ENCODE data around the gene CEP44.
"Not testable (repeated sequence)": the region's sequence is repeated elsewhere in the genome, so short reads cannot be mapped to it uniquely, and the experiment has no call there.

CEP44 gene

DNA sequence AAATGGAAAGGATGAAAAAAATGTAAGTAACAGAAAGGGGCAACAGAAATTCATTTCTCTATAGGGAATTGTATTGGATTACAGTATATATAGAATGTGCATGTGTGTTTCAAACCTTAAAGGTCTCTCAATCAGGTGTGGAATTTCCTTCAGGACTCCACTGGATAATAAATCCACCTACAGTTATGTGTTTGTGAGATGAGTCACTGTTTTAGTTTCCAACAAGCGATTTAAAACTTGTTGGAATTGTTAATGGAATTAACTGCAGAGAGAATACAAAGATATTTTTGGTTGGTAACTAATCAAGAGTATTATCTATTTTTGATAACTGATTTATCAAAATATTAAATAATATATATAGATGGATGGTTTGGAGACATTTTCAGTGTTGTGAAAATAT lies 32.8 kb downstream of the CEP44 start:
- in situ Hi-C loops (cut with MboI; ENCODE audit: low pct_unique_long_range_greater_than_20kb, low sequenced_read_pairs) = no loop called here
- DNase-seq = no peak

- in situ Hi-C loops (cut with MboI; ENCODE audit: low pct_unique_long_range_greater_than_20kb, low sequenced_read_pairs) = no loop called here
- no peak for DNase-seq
Observed at GRCh38 chr4:174316954-174317353, 33.2 kb downstream of the CEP44 start.

DNA sequence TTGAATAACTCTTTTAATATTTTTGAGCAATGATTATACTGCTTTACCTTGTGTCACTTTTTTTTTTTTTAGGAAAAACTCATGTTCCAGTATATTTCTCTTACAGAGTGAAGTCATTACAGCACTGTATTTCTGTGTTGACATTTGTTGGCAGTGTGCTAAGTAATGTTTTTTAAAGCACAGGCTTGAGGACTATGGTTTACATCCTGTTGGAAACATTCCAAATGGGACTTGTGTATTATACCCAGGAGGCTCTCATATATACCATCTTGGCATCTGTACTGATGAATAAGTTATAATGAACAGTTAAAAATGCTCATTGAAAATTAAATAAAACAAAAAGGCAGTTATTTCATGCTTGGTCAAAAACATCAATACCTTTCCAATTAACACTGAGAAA lies 33.8 kb downstream of the CEP44 start:
- in situ Hi-C loops (cut with MboI; ENCODE audit: low pct_unique_long_range_greater_than_20kb, low sequenced_read_pairs) = no loop called here
- DNase-seq = no peak

GRCh38 chr4:174318829-174319764 lies 35.4 kb downstream of the CEP44 start:
- DNase-seq = peak; percentile 24
- in situ Hi-C loops (cut with MboI; ENCODE audit: low pct_unique_long_range_greater_than_20kb, low sequenced_read_pairs) = no loop called here

GRCh38 chr4:174320494-174321199 lies 36.9 kb downstream of the CEP44 start:
- in situ Hi-C loops (cut with MboI; ENCODE audit: low pct_unique_long_range_greater_than_20kb, low sequenced_read_pairs) = no loop called here
- peak; percentile 8 for DNase-seq

- in situ Hi-C loops (cut with MboI; ENCODE audit: low pct_unique_long_range_greater_than_20kb, low sequenced_read_pairs) = no loop called here
- DNase-seq = no peak
Observed at GRCh38 chr4:174324236-174324635, 40.5 kb downstream of the CEP44 start.

- no peak for DNase-seq
- in situ Hi-C loops (cut with MboI; ENCODE audit: low pct_unique_long_range_greater_than_20kb, low sequenced_read_pairs) = no loop called here
Observed at GRCh38 chr4:174324725-174325124, 41.0 kb downstream of the CEP44 start.

- in situ Hi-C loops (cut with MboI; ENCODE audit: low pct_unique_long_range_greater_than_20kb, low sequenced_read_pairs) = no loop called here
- DNase-seq = no peak
Observed at GRCh38 chr4:174332741-174333493, 49.2 kb downstream of the CEP44 start.

DNA sequence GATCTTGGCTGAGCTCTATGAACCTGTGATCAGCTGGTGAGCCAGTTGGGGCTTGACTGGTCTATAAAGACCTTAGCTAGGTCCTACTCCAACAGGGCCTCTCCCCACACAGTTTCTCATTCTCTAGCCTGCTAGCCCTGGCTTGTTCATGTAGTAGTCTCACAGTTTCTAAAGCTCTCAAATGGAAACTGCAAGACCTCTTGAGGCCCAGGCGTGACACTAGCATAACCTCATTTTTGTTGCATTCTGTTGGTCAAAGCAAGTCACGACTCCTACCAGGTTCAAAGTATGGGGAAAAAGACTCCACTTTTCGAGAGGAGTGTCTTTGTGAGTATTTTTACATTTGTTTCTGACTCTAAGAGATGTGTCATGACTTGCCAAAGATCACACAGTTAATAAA lies 50.9 kb downstream of the CEP44 start:
- in situ Hi-C loops (cut with MboI; ENCODE audit: low pct_unique_long_range_greater_than_20kb, low sequenced_read_pairs) = no loop called here
- DNase-seq = no peak

DNA sequence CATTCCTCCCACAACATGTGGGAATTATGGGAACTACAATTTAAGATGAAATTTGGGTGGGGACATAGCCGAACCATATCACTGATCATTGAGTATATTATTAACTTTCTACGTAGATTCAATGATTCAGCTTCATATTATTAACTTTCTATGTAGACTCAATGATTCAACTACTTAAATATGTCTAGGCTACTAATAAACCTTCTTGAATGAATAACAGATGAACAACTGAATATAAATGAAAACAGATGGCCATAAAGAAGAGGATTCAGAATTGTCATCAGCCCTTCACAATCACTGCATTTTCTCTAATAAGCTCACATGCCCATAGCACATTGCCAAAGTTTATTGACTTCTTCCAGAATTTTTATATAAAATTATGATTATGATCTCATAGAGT lies 57.0 kb downstream of the CEP44 start:
- in situ Hi-C loops (cut with MboI; ENCODE audit: low pct_unique_long_range_greater_than_20kb, low sequenced_read_pairs) = no loop called here
- DNase-seq = no peak

GRCh38 chr4:174349156-174349555 lies 65.4 kb downstream of the CEP44 start:
- DNase-seq = no peak
- in situ Hi-C loops (cut with MboI; ENCODE audit: low pct_unique_long_range_greater_than_20kb, low sequenced_read_pairs) = no loop called here

DNA sequence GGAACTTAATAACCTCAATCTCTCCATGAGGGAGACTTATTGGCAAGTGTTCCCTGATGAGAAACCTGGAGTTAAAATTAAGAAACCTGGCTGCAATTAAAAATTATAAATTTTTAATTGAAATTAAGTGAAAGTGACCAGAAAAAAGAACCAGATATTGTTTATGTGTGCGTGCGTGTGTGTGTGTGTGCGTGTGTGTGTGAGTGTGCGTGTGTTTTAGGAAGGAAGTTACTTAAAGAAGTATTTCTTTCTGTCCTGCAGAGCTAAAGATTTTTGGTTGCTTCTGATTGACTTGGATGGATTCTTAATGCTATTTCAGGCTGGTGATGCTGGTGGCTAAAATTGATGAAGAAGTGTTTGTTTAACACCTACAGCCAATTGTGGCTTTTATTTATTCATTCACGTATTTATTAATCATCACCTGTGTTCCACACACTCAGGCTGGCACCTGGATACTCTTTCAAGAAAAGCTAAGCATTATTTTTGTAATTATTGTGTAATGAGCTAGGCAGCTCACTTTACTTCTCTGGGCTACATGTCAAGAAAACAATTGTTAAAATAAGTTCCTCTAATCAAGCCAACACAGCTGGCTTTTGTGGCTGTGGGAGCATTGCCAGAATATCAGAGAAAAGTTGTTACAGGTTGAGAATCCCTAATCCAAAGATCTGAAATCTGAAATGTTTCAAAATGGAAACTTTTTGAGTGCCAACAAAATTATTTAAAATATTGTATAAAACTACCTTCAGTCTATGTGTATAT lies 68.5 kb downstream of the CEP44 start:
- DNase-seq = no peak
- in situ Hi-C loops (cut with MboI; ENCODE audit: low pct_unique_long_range_greater_than_20kb, low sequenced_read_pairs) = loop anchor here (25.0 kb wide), 1 partner anchor 285 kb away; no protein-coding TSS in a partner anchor

DNA sequence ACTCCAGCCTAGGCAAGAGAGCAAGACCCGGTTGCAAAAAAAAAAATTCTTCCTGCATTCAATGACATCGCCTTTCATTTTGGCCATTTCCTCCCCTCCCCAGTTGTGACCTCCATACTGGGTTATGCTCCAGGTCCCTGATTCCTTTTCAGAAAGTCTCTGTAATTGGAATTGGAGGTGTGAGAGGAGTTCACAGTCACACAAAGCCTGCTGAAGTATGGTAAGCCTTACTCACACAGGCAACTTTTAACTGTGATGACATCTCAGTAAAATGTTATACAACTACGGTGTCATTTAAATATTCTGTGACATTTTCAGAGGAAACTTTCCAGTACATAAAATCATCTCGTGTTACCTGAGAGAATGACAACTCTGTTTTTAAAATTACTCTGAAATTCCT lies 73.6 kb downstream of the CEP44 start:
- in situ Hi-C loops (cut with MboI; ENCODE audit: low pct_unique_long_range_greater_than_20kb, low sequenced_read_pairs) = loop anchor here (25.0 kb wide), 1 partner anchor 280 kb away; no protein-coding TSS in a partner anchor
- DNase-seq = no peak

- DNase-seq = no peak
- in situ Hi-C loops (cut with MboI; ENCODE audit: low pct_unique_long_range_greater_than_20kb, low sequenced_read_pairs) = loop anchor here (25.0 kb wide), 1 partner anchor 279 kb away; no protein-coding TSS in a partner anchor
Observed at GRCh38 chr4:174358410-174358809, 74.7 kb downstream of the CEP44 start.

- no peak for DNase-seq
- in situ Hi-C loops (cut with MboI; ENCODE audit: low pct_unique_long_range_greater_than_20kb, low sequenced_read_pairs) = loop anchor here (25.0 kb wide), 1 partner anchor 278 kb away; no protein-coding TSS in a partner anchor
Observed at GRCh38 chr4:174358829-174359228, 75.1 kb downstream of the CEP44 start.

- in situ Hi-C loops (cut with MboI; ENCODE audit: low pct_unique_long_range_greater_than_20kb, low sequenced_read_pairs) = loop anchor here (25.0 kb wide), 1 partner anchor 275 kb away; no protein-coding TSS in a partner anchor
- no peak for DNase-seq
Observed at GRCh38 chr4:174362340-174362739, 78.6 kb downstream of the CEP44 start.

- not testable (repeated sequence) for DNase-seq
- in situ Hi-C loops (cut with MboI; ENCODE audit: low pct_unique_long_range_greater_than_20kb, low sequenced_read_pairs) = loop anchor here (25.0 kb wide), 1 partner anchor 274 kb away; no protein-coding TSS in a partner anchor
Observed at GRCh38 chr4:174363782-174364181, 80.1 kb downstream of the CEP44 start.

DNA sequence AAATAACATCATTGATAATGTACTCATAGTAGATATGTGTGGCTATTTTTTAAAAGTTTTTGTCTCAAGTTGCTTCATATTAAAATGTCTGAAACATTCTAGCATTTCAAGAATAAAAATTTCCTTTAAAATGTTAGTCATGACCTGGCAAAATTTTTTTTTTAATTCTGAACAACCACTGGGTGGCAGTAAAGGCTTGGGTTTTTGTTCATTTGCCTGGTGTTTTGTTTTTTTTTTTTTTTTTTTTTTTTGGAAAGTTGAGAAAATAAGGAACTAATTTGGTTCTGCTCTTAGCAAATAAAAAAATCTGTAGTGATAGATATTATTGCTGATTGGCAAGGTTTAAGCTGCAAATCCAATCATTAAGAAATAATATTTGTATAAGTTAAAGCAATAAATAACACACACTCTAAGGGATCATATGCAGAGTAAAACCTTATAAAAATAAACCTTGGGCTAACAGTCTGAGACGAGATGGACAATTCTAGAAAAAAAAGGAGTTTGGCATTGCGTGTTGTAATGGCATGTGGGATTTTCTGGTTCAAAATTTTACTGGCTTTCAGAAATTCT lies 81.4 kb downstream of the CEP44 start:
- peak; percentile 60 for DNase-seq
- in situ Hi-C loops (cut with MboI; ENCODE audit: low pct_unique_long_range_greater_than_20kb, low sequenced_read_pairs) = loop anchor here (25.0 kb wide), 1 partner anchor 272 kb away; no protein-coding TSS in a partner anchor

Data from KBM-7 (cell line).